Measurements from ENCODE around the gene PDE1C.

PDE1C gene

GRCh38 chr7:31991406-31991805, 78.8 kb downstream of the PDE1C start:
- DNase-seq (ENCODE audit: low read depth), result no peak

- no peak for DNase-seq (ENCODE audit: low read depth)
Observed at GRCh38 chr7:31986878-31987518, 83.2 kb downstream of the PDE1C start.

- DNase-seq (ENCODE audit: low read depth), result no peak
Observed at GRCh38 chr7:31982962-31983361, 87.2 kb downstream of the PDE1C start.

GRCh38 chr7:31981874-31982390, 88.3 kb downstream of the PDE1C start:
- DNase-seq (ENCODE audit: low read depth), result no peak

GRCh38 chr7:31979690-31980330, 90.4 kb downstream of the PDE1C start:
- no peak for DNase-seq (ENCODE audit: low read depth)

GRCh38 chr7:31975546-31975945, 94.7 kb downstream of the PDE1C start:
- DNase-seq (ENCODE audit: low read depth), result no peak

GRCh38 chr7:31974351-31974750, 95.9 kb downstream of the PDE1C start:
- DNase-seq (ENCODE audit: low read depth), result no peak

GRCh38 chr7:31971049-31971667, 99.0 kb downstream of the PDE1C start:
- no peak for DNase-seq (ENCODE audit: low read depth)

GRCh38 chr7:31970501-31970900, 99.7 kb downstream of the PDE1C start:
- no peak for DNase-seq (ENCODE audit: low read depth)

- no peak for DNase-seq (ENCODE audit: low read depth)
Observed at GRCh38 chr7:31963569-31964175, 106.5 kb downstream of the PDE1C start.

GRCh38 chr7:31962246-31962645, 108.0 kb downstream of the PDE1C start:
- no peak for DNase-seq (ENCODE audit: low read depth)

GRCh38 chr7:31958226-31958625, 112.0 kb downstream of the PDE1C start:
- no peak for DNase-seq (ENCODE audit: low read depth)

- DNase-seq (ENCODE audit: low read depth), result no peak
Observed at GRCh38 chr7:31957756-31958155, 112.5 kb downstream of the PDE1C start.

GRCh38 chr7:31957090-31957720, 113.0 kb downstream of the PDE1C start:
- DNase-seq (ENCODE audit: low read depth), result no peak

GRCh38 chr7:31955641-31956040, 114.6 kb downstream of the PDE1C start:
- DNase-seq (ENCODE audit: low read depth), result no peak

- no peak for DNase-seq (ENCODE audit: low read depth)
Observed at GRCh38 chr7:31955021-31955420, 115.2 kb downstream of the PDE1C start.

GRCh38 chr7:31954500-31954899, 115.7 kb downstream of the PDE1C start:
- DNase-seq (ENCODE audit: low read depth), result no peak

GRCh38 chr7:31953432-31953831, 116.8 kb downstream of the PDE1C start:
- no peak for DNase-seq (ENCODE audit: low read depth)

GRCh38 chr7:31950091-31950755, 120.0 kb downstream of the PDE1C start:
- DNase-seq (ENCODE audit: low read depth), result no peak

- DNase-seq (ENCODE audit: low read depth), result no peak
Observed at GRCh38 chr7:31948029-31948428, 122.2 kb downstream of the PDE1C start.

GRCh38 chr7:31940167-31940566, 130.0 kb downstream of the PDE1C start:
- DNase-seq (ENCODE audit: low read depth), result no peak

GRCh38 chr7:31939076-31939475, 131.1 kb downstream of the PDE1C start:
- no peak for DNase-seq (ENCODE audit: low read depth)

All from activated T-cell treated with anti-CD3 and anti-CD28 coated beads for 48 hours (primary cell).